ENCODE results near the gene ZNF423.

ZNF423 gene

DNA sequence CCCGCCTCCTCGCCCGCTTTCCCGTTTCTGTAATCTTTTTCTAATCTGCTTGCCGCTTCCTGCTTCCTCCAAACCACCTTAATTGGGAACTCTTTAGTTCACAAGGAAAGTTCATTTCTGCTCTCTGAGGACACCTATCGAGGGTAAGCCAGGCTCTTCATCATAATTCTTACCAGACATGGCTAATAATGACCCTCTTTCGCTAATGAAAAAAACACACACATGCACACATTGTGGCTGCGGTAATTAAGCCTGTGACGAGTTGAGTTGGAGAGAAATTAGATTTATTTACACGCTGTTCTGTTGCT lies 100.6 kb downstream of the ZNF423 start:
- no peak for DNase-seq (ENCODE audit: low read depth in 1 of 2, low spot score in 1 of 2)

DNA sequence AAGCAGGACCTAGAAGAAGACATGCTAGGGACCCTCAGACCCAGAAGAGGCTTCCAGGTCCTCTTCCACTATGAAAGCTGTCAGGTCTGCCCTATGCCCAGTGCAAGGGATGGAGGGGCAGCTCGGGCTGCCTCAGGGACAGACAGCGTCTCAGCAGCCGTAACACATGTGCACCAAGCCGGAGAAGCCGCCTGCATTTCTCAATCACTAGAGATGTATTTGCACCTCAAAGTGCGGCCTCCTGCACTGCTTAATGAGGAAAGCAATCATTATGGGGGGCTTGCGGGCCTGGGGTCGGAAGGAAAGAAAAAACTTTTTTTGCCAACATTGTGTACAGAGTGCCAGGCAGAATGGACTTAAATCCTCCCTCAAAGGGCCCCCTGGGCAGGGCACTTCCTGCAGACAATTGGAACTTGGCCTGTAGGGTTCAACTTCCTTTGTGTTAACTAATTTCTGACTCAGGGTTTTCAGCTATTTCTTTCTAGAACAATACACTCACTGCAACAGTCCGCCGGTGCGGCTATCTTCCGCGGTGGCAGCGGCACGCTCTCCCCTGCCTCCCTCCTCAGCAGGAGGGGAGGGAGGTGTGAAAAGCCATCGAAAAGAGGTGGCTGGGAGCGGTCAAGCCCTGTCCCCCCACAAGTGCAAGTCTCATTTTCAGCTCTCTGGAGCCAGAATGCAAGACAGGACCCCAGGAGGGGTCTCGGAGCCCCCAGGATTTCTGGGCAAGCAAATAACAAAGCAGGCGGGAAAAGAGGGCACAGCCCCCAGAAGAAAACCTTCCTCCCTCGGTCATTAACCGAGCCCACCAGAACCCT lies 101.2 kb downstream of the ZNF423 start:
- no peak for DNase-seq (ENCODE audit: low read depth in 1 of 2, low spot score in 1 of 2)

DNA sequence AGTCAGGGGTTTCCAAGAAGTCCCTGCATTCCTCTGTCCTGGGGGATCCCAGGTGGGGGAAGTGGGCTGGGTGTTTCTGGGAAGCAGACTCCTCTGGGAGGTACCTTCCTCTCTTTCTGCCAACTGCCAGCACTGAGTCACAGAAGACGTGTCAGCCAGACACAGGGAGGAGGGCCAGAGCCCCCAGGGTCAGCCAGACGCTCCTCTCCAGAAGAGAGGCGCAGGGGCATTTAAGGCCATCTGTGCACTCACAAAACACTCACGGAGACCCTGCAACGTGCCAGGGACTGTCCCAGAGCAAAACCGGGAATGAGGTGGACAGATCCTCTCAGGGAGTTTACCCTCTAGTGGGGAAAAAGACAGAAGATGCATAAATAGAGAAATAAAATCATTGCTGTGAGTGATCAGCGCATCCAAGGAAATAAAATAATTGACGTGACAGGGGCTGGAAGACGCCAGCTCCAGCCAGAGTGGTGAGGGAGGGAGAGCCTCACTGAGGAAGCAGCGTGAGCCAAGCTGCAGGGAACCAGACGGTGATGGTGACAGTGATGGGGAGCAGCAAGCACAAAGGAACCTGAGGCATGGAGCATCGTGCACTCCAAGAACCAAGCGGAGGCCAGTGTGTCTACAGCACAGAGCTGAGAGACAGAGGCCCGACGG lies 105.4 kb downstream of the ZNF423 start:
- no peak for DNase-seq (ENCODE audit: low read depth in 1 of 2, low spot score in 1 of 2)

DNA sequence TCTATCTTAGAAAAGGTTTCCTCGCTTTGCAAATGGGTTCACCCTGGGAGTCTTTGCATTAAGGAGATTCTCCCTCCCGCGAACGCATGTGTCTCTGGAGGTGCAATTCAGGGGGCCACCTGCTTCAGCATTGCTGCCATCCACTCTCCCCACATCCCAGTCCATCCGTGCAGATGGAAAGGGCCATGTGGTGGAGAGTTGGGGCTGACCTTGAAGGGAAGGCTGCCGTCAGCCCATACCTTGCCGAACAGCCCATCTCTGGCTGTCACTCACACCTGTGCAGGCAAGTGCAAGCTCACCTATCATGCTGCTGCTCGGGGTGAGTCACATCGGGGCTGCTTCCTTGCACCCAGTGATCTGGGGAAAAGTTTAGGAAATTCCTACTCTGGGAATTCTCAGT lies 106.1 kb downstream of the ZNF423 start:
- no peak for DNase-seq (ENCODE audit: low read depth in 1 of 2, low spot score in 1 of 2)

DNA sequence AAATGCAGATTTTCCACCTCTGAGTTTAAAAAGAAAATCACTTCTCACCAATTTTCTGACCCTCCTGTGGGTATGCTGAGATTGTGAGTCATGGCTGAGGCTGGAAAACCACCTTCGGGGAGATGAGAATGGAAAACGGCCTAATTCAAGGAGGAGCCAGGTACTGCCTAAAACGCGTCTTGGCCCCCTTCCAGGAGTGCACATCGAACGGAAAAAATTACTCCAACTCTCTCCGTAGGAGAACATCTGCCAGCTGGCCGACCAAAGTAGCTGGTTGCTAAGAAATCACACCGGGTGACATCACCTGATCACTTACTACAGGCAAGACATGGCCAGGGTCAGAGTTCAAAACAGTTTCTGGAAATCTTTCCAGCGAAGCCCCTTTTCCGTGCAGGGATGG lies 107.6 kb downstream of the ZNF423 start:
- no peak for DNase-seq (ENCODE audit: low read depth in 1 of 2, low spot score in 1 of 2)

DNA sequence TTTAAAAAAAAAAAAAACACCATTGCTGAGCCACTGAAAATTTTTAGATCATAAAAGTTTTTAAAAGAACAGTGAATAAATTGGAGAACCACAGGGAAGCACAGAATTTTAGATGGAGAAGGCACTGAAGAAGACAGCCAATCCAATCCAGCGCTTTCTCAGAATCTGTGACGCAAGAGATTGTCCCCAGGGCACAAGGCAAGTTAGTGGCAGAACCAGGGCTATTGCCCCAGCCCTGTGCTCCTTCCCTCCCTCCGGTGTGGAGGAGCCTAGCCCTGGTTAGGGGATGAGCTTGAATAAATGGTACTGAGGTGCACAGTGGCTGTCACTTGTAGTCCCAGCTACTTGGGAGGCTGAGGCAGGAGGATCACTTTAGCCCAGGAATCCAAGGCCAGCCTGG lies 108.3 kb downstream of the ZNF423 start:
- no peak for DNase-seq (ENCODE audit: low read depth in 1 of 2, low spot score in 1 of 2)

DNA sequence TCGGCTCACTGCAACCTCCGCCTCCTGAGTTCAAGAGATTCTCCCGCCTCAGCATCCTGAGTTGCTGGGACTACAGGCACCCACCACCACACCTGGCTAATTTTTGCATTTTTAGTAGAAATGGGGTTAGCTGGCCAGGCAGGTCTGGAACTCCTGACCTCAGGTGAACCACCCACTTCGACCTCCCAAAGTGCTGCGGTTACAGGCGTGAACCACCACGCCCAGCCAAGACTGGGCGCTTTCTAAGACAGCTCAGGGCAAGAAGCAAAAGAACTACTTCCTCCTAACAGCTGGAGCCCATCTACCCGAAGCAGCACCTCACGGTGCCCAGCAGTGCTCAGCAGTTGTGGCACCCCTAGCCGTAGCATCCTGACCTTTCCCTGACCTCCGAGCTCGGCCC lies 109.4 kb downstream of the ZNF423 start:
- DNase-seq (ENCODE audit: low read depth in 1 of 2, low spot score in 1 of 2), result no peak

DNA sequence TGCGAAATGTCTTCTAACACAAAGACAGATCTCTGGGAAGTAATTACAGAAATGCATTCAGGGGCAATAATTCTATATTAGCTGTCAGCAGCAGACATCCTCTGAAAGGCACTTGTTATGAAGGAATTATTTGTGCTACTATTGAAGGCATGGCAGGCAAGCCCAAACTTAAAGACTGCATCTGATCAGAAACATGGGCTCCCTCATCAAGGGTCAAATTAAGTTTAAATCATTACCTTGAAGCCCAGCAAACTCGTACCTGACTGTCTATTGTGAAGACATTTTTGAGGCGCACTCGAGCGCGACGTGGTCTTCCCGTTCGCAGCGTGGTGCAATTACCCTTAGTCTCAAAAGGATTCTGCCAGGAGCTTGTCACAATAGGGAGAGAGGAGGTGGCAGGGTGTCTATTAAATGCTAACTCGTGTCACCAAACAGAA lies 110.6 kb downstream of the ZNF423 start:
- no peak for DNase-seq (ENCODE audit: low read depth in 1 of 2, low spot score in 1 of 2)

DNA sequence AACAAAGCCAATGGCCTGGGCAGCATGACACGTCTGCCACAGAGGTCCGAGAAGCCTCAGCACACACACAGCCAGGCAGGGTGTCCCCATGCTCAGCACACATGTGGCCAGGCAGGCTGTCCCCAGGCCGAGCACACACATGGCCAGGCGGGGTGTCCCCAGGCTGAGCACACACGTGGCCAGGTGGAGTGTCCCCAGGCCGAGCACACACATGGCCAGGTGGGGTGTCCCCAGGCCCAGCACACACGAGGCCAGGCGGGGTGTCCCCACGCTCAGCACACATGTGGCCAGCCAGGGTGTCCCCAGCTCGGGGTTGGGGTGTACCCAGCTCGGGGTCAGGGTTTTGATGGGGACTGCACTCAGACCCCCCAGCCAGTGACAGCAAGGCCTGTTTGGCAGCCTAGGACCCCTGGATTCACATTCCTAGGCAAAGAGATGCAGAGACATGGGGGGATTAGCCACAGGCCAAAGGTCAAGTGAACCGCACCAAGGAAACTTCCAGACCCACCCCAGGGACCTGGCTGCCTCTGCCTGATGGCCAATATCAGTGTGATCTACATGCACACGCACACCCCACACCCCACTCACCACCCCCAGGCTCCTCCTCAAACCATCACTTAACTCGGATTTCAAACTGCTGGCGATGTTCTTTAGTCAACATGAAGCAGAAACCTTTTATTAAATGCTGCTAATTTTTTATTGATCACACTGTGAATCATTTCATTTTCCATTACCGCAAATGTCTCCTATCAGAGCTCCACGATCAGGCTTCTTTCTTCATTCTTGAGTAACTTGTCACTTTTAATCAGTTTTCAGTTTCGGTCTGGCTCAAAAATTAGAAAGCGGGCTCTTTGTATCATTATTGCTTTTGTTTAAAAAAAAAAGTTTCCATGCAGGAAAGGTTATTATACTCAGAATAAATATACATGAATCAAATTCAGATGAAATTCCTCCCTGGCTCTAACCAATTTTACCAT lies 111.4 kb downstream of the ZNF423 start:
- DNase-seq (ENCODE audit: low read depth in 1 of 2, low spot score in 1 of 2), result no peak

DNA sequence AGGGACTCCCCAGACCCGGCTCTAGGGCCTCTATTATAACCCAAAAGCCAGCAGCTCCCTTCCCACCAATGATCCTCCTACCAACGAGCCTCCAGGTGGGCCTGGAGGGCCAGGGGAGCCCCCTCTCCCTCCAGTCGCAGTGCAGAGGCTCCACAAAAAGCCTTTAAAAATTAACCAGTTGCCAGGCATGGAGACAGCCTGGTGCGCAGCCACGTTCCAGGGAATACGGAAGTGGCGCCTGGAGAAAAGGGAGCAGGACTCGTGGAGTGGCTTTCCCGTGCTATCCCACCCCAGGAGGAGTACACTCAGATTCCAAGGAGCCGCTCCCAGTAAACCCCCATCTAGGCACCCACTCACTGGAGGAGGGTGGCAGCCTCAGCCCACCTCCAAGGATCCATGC lies 112.3 kb downstream of the ZNF423 start:
- no peak for DNase-seq (ENCODE audit: low read depth in 1 of 2, low spot score in 1 of 2)

DNA sequence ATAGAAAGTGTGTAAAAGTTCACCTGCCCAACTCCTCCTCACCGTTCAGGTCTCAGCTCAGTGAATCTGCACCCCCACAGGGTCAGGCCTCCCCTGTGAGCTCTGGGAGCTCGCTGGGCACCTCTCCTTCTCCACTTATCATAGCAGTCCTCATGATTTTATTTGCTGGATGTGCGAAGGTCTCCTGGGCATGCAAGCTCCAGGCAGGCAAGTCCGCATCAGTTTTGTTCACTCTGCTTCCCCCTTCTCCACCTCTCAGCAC lies 112.8 kb downstream of the ZNF423 start:
- no peak for DNase-seq (ENCODE audit: low read depth in 1 of 2, low spot score in 1 of 2)

DNA sequence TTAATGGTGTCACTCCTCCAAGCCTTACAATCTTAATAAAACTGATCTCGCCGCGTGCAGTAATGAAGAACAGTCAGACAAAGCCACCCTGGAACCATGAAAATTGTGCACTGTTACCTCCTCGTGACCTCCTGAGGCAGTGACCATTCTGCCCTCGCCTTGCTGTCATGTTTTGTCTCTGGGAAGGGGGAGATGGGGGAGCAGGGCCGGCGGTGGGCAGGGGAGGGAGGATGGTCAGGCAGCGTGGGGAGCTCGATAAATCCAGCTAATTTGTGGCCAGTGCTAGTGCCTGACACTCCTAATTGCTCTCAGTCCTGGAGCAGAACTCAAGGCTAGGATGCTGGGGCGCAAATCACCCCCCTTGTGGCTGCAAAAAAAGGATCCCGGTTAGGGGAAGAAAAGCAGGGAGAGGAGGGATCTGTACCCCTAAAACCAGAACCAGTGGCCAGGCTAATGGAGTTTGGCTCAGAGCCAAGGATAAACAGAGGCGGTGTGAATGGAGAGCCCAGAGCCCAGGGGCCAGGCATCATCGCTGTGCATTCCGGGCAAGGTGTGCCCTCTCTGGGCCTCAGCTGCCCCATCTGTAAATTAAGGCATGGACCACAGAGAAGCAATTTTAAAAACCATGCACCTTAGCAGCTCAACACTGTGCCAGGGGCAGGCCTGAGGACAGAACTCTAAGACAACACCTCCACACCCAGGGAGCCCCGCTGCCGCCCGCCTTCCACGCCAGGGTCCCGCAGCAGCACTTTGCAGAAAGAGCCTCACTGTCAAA lies 113.3 kb downstream of the ZNF423 start:
- DNase-seq (ENCODE audit: low read depth in 1 of 2, low spot score in 1 of 2), result no peak

DNA sequence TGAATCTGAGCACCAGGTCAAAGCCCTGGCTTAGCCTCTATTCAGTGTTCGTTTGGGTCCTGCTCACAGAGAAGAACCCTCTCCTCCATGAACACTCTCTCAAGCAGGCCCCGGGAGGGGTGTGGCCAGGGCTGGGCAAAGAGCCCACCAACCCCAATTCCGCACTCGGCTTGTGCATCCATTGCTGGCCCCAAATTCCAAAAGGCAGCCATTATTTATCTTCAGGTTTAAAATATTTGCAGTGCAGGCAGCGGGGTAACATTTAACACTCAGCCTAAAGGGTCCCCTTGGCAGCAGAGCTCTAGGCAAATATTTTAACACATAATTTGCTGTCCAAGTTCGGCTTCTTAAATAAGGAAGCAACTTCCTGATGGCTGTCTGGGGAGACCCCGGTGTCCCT lies 115.7 kb downstream of the ZNF423 start:
- no peak for DNase-seq (ENCODE audit: low read depth in 1 of 2, low spot score in 1 of 2)

DNA sequence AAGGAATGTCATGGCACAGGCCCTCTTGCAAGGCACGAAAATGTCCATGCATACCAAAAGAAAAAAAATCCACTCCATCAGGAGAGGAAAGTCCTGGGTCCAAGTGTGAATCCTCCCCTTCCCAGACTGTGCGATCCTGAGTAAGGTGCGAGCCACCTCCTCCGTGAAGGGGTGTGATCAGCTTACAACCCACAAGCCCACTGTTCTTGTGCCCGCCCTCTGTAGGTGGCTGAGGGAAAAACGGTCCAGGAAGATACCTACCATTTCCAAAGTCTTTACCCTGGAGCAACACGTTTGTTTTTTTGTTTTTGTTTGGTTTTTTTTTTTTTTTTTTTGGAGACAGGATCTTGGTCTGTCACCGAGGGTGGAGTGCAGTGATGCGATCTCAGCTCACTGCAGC lies 116.5 kb downstream of the ZNF423 start:
- no peak for DNase-seq (ENCODE audit: low read depth in 1 of 2, low spot score in 1 of 2)

DNA sequence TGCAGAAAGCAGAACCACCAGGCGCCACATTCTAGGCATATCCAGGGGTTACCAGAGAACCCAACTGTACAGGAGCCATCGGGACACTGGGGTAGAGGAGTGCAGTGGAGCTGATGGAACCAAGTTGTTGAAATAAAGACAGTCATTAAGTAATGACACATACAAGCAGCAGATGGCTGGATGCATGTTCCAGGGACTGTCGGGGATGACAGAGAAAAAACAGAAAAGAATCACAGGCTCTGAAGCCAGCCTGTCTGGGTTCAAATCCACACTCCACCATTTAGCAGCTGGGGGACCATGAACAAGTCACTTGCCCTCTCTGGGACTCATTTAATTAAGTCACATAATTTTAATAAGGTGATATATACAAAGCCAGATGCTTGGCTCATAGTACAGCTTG lies 117.1 kb downstream of the ZNF423 start:
- DNase-seq (ENCODE audit: low read depth in 1 of 2, low spot score in 1 of 2), result no peak

DNA sequence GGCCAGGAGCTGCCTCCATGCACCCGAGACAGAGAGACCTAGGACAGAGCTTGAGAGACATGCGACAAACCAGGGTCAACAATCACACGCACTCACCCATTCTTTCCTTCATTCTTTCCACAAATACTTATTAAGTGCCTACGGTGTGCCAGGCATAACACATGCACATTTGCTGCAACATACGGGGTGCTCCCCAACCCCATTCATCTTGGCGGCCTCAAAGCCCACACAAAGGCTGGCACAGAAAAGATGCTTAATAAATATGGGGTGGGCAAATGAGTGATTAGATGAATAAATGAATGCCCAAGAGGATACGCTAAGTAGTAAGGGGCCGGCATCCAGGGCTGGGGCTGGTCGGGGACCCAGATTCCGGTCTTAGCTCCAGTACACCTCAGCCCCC lies 117.9 kb downstream of the ZNF423 start:
- no peak for DNase-seq (ENCODE audit: low read depth in 1 of 2, low spot score in 1 of 2)

DNA sequence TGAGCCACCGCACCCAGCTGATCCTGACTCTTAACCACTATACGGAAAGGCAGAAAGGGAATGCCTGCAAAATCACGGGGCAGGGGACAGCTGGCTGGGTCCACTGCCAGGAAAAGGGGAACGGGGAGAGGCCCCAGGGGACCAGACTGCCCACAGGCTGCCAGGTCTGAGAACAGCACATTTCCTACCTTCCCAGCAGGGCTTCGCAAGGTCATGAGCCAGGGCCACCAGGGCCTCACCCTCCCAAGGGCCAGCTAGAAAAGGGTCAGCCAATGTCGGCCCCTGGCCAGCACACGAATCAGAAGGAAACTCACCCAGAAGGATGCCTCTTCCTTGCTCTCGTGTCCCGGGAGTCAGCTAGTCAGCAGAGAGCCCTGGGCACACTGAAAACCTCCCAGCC lies 118.4 kb downstream of the ZNF423 start:
- DNase-seq (ENCODE audit: low read depth in 1 of 2, low spot score in 1 of 2), result no peak

DNA sequence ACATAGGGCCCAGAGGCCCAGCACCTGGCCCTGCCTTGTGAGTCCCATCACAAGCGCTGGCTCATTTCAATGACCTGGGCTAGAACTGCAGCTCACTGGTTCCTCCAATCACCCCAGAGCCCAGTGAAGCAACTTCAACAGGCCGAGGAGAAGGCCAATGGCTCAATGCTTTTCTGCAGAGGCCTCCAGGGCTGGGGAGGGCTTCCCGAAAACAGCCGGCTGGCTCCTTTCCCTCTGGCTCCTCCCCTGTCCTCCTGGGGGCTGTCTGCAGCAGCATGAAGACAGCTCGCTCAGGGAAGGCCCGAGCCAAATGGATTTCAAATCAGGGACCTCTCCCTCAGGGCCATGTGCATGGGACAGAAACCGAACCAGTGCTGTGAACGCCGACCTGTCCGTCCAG lies 121.6 kb downstream of the ZNF423 start:
- DNase-seq (ENCODE audit: low read depth in 1 of 2, low spot score in 1 of 2), result no peak

DNA sequence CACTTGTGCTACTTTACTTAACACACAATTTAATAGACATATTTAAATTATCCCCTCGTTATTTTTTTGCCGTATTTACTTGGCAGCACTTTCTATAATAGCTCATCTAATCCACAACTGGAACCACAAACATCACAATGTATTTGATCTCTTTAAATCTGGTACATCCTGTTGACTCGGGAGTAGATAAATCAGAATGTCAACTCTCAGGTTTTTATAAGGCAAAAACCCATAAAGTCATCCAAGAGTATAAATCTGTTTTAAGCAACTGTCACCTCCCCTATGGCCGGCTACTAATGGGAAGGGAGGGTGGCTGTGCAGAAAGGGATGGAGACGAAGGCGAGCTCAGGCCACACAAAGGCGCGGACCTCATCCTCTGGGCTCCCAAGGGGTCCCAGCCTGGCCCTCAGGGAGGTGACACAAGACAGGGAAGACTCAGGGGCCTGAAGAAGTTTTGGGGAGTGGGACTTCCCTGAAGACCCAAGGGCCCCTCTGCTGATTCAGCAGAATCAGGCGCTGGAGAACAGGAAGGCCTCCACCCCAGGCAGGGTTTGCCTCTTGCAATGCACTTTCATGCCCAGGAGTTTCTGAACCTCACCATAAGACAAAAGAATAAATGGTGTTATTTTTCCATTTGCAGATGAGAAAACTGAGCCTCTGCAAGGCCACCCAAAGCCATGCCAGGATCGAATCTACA lies 122.5 kb downstream of the ZNF423 start:
- no peak for DNase-seq (ENCODE audit: low read depth in 1 of 2, low spot score in 1 of 2)

DNA sequence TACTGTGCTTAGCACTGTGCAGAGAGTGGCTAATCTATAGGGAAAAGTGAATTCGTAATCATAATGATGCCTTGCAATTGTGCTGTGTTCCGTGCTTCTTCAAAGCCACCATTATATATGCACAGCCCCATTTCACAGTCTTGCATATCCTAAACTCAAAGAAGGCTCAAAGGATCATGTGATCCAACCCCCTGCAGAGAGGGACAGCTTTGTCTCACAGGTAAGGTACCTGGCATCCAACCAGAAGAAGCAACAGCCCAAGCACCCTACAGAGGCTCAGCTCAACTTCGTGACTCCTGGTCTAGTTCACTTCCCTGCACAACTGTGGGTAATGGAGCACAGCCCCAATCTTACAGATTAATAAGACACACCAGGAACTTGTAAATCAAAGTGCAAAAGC lies 124.0 kb downstream of the ZNF423 start:
- DNase-seq (ENCODE audit: low read depth in 1 of 2, low spot score in 1 of 2), result no peak

DNA sequence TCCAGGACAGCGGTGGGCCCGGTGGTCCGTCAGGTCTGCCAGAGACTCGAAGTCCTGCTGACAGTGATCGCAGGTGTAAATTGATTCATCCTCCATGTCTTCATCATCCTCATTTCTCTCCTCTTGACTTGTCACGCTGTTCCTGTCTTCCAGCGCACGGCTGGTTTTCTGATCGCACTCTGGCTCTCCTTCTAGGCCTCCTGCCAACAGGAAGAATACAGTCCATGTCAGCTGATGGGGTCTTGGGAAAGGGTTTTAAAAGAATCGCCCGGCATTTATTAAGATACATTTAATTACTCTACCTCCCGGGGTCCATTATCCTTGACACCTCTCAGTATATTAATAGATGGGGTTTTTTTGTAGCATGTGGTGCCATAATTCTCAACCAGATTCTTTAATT lies 125.1 kb downstream of the ZNF423 start:
- no peak for DNase-seq (ENCODE audit: low read depth in 1 of 2, low spot score in 1 of 2)

Data from stimulated activated CD4-positive, alpha-beta T cell treated with anti-CD3 and anti-CD28 coated beads, Interleukin-15, amount 100 ng/mL, for 1 hour (primary cell).